Measurements from ENCODE around the gene OR1S1. TPM values are rescaled to one million over a fixed set of nuclear protein-coding genes. Genes with fewer than 3 reads are reported as not detected.

The OR1S1 gene
- total RNA-seq, 1 donor from 2014 or later = not detected

GRCh38 chr11:58193391-58193790 is 19.1 kb upstream of the OR1S1 start:
- Mint-ChIP-seq H3K4me3 (ENCODE audit: unreplicated experiment) (no peak overlapping the region), H3K4me1 (ENCODE audit: low read depth, unreplicated experiment) (no peaks in the 10 kb centered on the region), H3K27me3 (ENCODE audit: unreplicated experiment) (no peaks in the 10 kb centered on the region), H3K36me3 (ENCODE audit: unreplicated experiment) (no peaks in the 10 kb centered on the region), H3K9me3 (ENCODE audit: unreplicated experiment) (peaks cover 2% of the 10 kb centered on the region), H3K27ac (ENCODE audit: unreplicated experiment) (no peak overlapping the region)
- no peak for DNase-seq
- no peak for TF ChIP-seq CTCF (IDR thresholded peaks at IDR 0.05; ENCODE audit: partially characterized antibody, unreplicated experiment)

- TF ChIP-seq CTCF (IDR thresholded peaks at IDR 0.05; ENCODE audit: partially characterized antibody, unreplicated experiment) = no peak
- no peaks in the 10 kb centered on the region for H3K36me3 Mint-ChIP-seq (ENCODE audit: unreplicated experiment)
- no peak overlapping the region for H3K4me3 Mint-ChIP-seq (ENCODE audit: unreplicated experiment)
- H3K9me3 Mint-ChIP-seq (ENCODE audit: unreplicated experiment) = peaks cover 2% of the 10 kb centered on the region
- no peak overlapping the region for H3K27ac Mint-ChIP-seq (ENCODE audit: unreplicated experiment)
- H3K4me1 Mint-ChIP-seq (ENCODE audit: low read depth, unreplicated experiment) = no peaks in the 10 kb centered on the region
- no peaks in the 10 kb centered on the region for H3K27me3 Mint-ChIP-seq (ENCODE audit: unreplicated experiment)
- DNase-seq = no peak
Observed at GRCh38 chr11:58195939-58196338, 16.6 kb upstream of the OR1S1 start.

- Mint-ChIP-seq H3K27ac (ENCODE audit: unreplicated experiment) (no peak overlapping the region), H3K27me3 (ENCODE audit: unreplicated experiment) (no peaks in the 10 kb centered on the region), H3K4me3 (ENCODE audit: unreplicated experiment) (no peak overlapping the region), H3K36me3 (ENCODE audit: unreplicated experiment) (no peaks in the 10 kb centered on the region), H3K9me3 (ENCODE audit: unreplicated experiment) (no peaks in the 10 kb centered on the region), H3K4me1 (ENCODE audit: low read depth, unreplicated experiment) (no peaks in the 10 kb centered on the region)
- DNase-seq = no peak
- TF ChIP-seq CTCF (IDR thresholded peaks at IDR 0.05; ENCODE audit: partially characterized antibody, unreplicated experiment) = no peak
Observed at GRCh38 chr11:58199271-58199670, 13.2 kb upstream of the OR1S1 start.

GRCh38 chr11:58204042-58204441 is 8.5 kb upstream of the OR1S1 start, which contains the start of gene OR1S2:
OR1S2 (minus strand) TSS chr11:58204142; CDS start chr11:58204142, 0 bp downstream.
- H3K27me3 Mint-ChIP-seq (ENCODE audit: unreplicated experiment) = no peaks in the 10 kb centered on the region
- no peak for TF ChIP-seq CTCF (IDR thresholded peaks at IDR 0.05; ENCODE audit: partially characterized antibody, unreplicated experiment)
- no peak for DNase-seq
- no peaks in the 10 kb centered on the region for H3K36me3 Mint-ChIP-seq (ENCODE audit: unreplicated experiment)
- no peak within 1 kb of the TSS for H3K4me3 Mint-ChIP-seq (ENCODE audit: unreplicated experiment)
- no peaks in the 10 kb centered on the region for H3K9me3 Mint-ChIP-seq (ENCODE audit: unreplicated experiment)
- H3K4me1 Mint-ChIP-seq (ENCODE audit: low read depth, unreplicated experiment) = no peaks in the 10 kb centered on the region
- no peak within 1 kb of the TSS for H3K27ac Mint-ChIP-seq (ENCODE audit: unreplicated experiment)

- H3K9me3 Mint-ChIP-seq (ENCODE audit: unreplicated experiment) = no peaks in the 10 kb centered on the region
- no peak overlapping the region for H3K27ac Mint-ChIP-seq (ENCODE audit: unreplicated experiment)
- no peaks in the 10 kb centered on the region for H3K4me1 Mint-ChIP-seq (ENCODE audit: low read depth, unreplicated experiment)
- DNase-seq = no peak
- TF ChIP-seq CTCF (IDR thresholded peaks at IDR 0.05; ENCODE audit: partially characterized antibody, unreplicated experiment) = no peak
- no peak overlapping the region for H3K4me3 Mint-ChIP-seq (ENCODE audit: unreplicated experiment)
- H3K36me3 Mint-ChIP-seq (ENCODE audit: unreplicated experiment) = no peaks in the 10 kb centered on the region
- H3K27me3 Mint-ChIP-seq (ENCODE audit: unreplicated experiment) = no peaks in the 10 kb centered on the region
Observed at GRCh38 chr11:58216476-58216875, 4.0 kb downstream of the OR1S1 start.
